GM12878 (cell line): ENCODE results near the gene RRP15. TPM values are rescaled to one million over a fixed set of nuclear protein-coding genes. Genes with fewer than 3 reads are reported as not detected.

ENCODE experiments used
- ATAC-seq: fragments of 200-7000 bp; cut with Tn5 transposase; 3 replicates; pipeline ENCODE4 v1.9.1; 2020; ENCODE audit warnings: mild to moderate bottlenecking, moderate library complexity
- BruUV-seq: library from RNA; stranded (reverse); fragments of 400-500 nt; replicated peaks from 2 replicates; lab custom pipeline; 2021; lab: Mats Ljungman, UMichigan
- CTCF ChIA-PET: fragments of 300-600 bp; sonication (Branson Sonifier 250); formaldehyde crosslinking; extraction: SDS; loops from one replicate; lab custom pipeline; 2021; ENCODE audit warnings: inconsistent platforms; lab: Yijun Ruan, JAX
- POLR2A ChIA-PET: fragments of 350-600 bp; formaldehyde crosslinking; extraction: SDS; loops from one replicate; lab custom pipeline; 2021; ENCODE audit warnings: inconsistent platforms; lab: Charles Lee
- RAD21 ChIA-PET: fragments of 300-600 bp; sonication (Branson Sonifier 250); formaldehyde crosslinking; loops from one replicate; lab custom pipeline; 2023; ENCODE audit warnings: antibody characterized with exemption; ENCODE audit not compliant: unreplicated experiment; lab: Charles Lee
- SMC1A ChIA-PET: fragments of 300-600 bp; sonication (Branson Sonifier 250); formaldehyde crosslinking; loops from one replicate; lab custom pipeline; 2023; ENCODE audit not compliant: unreplicated experiment, uncharacterized antibody; lab: Charles Lee
- DNase-seq: peaks from one replicate; pipeline ENCODE4 v3.0.0-alpha.2; 2011; ENCODE audit warnings: low read depth, low spot score
- FAIRE-seq: peaks from 3 replicates; lab custom pipeline; 2011; peaks lifted over from hg19 to GRCh38; lab: Jason Lieb, UNC
- H2AFZ ChIP-seq: 2 replicates; pipeline ENCODE4 v1.6.0; 2011; ENCODE audit warnings: low read depth, low read length, control low read depth; ENCODE audit not compliant: control insufficient read depth
- H3K27ac ChIP-seq: 2 replicates; pipeline ENCODE4 v1.5.1; 2011; ENCODE audit warnings: control low read depth; ENCODE audit not compliant: control insufficient read depth, insufficient read depth
- H3K27me3 ChIP-seq, 2 experiments: replicated peaks in 1 of 2; 2 replicates each; pipeline versions ENCODE4 v1.6.0 to v1.6.1; 2011; ENCODE audit warnings: low read length in 1 of 2; ENCODE audit not compliant: control insufficient read depth in 2 of 2, insufficient read depth in 2 of 2
- H3K36me3 ChIP-seq, 2 experiments: 2 replicates each; pipeline ENCODE4 v1.5.1; 2011; ENCODE audit warnings: low read length in 1 of 2; ENCODE audit not compliant: control insufficient read depth in 2 of 2, insufficient read depth in 2 of 2
- H3K4me1 ChIP-seq: 2 replicates; pipeline ENCODE4 v1.6.1; 2011; ENCODE audit warnings: mild to moderate bottlenecking, low read length, moderate library complexity, mixed read lengths; ENCODE audit not compliant: control insufficient read depth, insufficient read depth
- H3K4me2 ChIP-seq: 2 replicates; pipeline ENCODE4 v1.6.0; 2011; ENCODE audit warnings: control low read depth; ENCODE audit not compliant: control insufficient read depth, insufficient read depth
- H3K4me3 ChIP-seq: fragments of 200-600 bp; sonication (generic); 2 replicates; pipeline ENCODE4 v1.5.1; 2016
- H3K79me2 ChIP-seq: 2 replicates; pipeline ENCODE4 v1.6.0; 2011; ENCODE audit warnings: low read length; ENCODE audit not compliant: control insufficient read depth, insufficient read depth
- H3K9ac ChIP-seq: 2 replicates; pipeline ENCODE4 v1.8.0; 2011; ENCODE audit warnings: low read length, control low read depth, mixed read lengths; ENCODE audit not compliant: control insufficient read depth, insufficient read depth
- H3K9me3 ChIP-seq: replicated peaks from 3 replicates; pipeline ENCODE4 v1.5.1; 2011; ENCODE audit warnings: mild to moderate bottlenecking, low read length; ENCODE audit not compliant: control insufficient read depth, insufficient read depth
- H4K20me1 ChIP-seq: 2 replicates; pipeline ENCODE4 v1.6.0; 2011; ENCODE audit not compliant: control insufficient read depth, insufficient read depth
- BHLHE40 ChIP-seq, 2 experiments: fragments of 450-650 bp in 1 of 2; IDR thresholded peaks; 2 replicates each; pipeline ENCODE4 v1.6.1; 2011 to 2017; ENCODE audit warnings: low read depth in 2 of 2, borderline replicate concordance in 1 of 2, improper control_type of control experiment in 1 of 2, low read length in 1 of 2, mild to moderate bottlenecking in 1 of 2
- CBX3 ChIP-seq: fragments of 200-600 bp; sonication (generic); IDR thresholded peaks from 2 replicates; pipeline ENCODE4 v1.6.1; 2016; ENCODE audit warnings: low read depth, borderline replicate concordance
- ESRRA ChIP-seq: IDR thresholded peaks from 2 replicates; pipeline ENCODE4 v1.6.1; 2012; ENCODE audit warnings: mild to moderate bottlenecking, low read length, improper control_type of control experiment
- FOS ChIP-seq: IDR thresholded peaks from 3 replicates; pipeline ENCODE4 v1.6.1; 2011; ENCODE audit warnings: borderline replicate concordance; ENCODE audit not compliant: insufficient read length; ENCODE audit errors: extremely low read depth
- FOXK2 ChIP-seq: fragments of 450-650 bp; IDR thresholded peaks from 2 replicates; pipeline ENCODE4 v1.6.1; 2017; ENCODE audit warnings: mild to moderate bottlenecking, moderate library complexity
- FOXM1 ChIP-seq: IDR thresholded peaks from 2 replicates; pipeline ENCODE4 v1.6.1; 2012; ENCODE audit warnings: low read depth, mild to moderate bottlenecking, inconsistent platforms, low read length, moderate library complexity
- MTA3 ChIP-seq: IDR thresholded peaks from 2 replicates; pipeline ENCODE4 v1.6.1; 2012; ENCODE audit warnings: low read length, inconsistent platforms, borderline replicate concordance
- STAT1 ChIP-seq: fragments of 450-650 bp; conservative IDR thresholded peaks from 2 replicates; pipeline ENCODE4 v1.6.1; 2014; ENCODE audit warnings: antibody characterized with exemption, mild to moderate bottlenecking
- SUPT20H ChIP-seq: IDR thresholded peaks from 2 replicates; pipeline ENCODE4 v1.6.1; 2011; ENCODE audit warnings: low read depth, mild to moderate bottlenecking, low read length, moderate library complexity, borderline replicate concordance; ENCODE audit not compliant: control insufficient read depth
- TCF3 ChIP-seq: IDR thresholded peaks from 2 replicates; pipeline ENCODE4 v1.6.1; 2012; ENCODE audit warnings: low read depth, mild to moderate bottlenecking, low read length, borderline replicate concordance; ENCODE audit not compliant: insufficient read depth
- ZZZ3 ChIP-seq: IDR thresholded peaks from 2 replicates; pipeline ENCODE4 v1.6.1; 2011; ENCODE audit warnings: low read depth; ENCODE audit not compliant: control insufficient read depth, insufficient read length
- WGBS: methylation state at CpG from one replicate; pipeline ENCODE4 v1.1.6; 2016; ENCODE audit warnings: low lambda C conversion rate; ENCODE audit not compliant: insufficient replicate concordance, insufficient coverage; ENCODE audit errors: missing lambda C conversion rate; 5-methylcytosine and 5-hydroxymethylcytosine counted together
- in situ Hi-C: fragments of 300-500 bp; cut with MboI; formaldehyde crosslinking; loops from 9 replicates; pipeline ENCODE4 v1.14.3; 2018; ENCODE audit warnings: mixed read lengths
- intact Hi-C: fragments of 100-400 bp; cut with micrococcal nuclease; formaldehyde crosslinking; loops from one replicate; pipeline ENCODE4 v1.14.2; 2022; ENCODE audit not compliant: unreplicated experiment
- polyA plus RNA-seq, 11 experiments: library from polyadenylated mRNA; depleted of rRNA in 4 of 11; unstranded in 6 of 11; stranded (reverse) in 5 of 11; fragments of >200 nt; fragmentation: Nextera tagmentation in 4 of 11; fragmentation: Illumina TruSeq in 1 of 11; extraction: Ambion mirVana in 4 of 11; extraction: Trizol in 1 of 11; gene quantifications; 1 replicate in 1 of 11; 2 replicates in 10 of 11; pipeline versions ENCODE4 v1.2.1 to v1.2.3, GENCODE V29; 2011 to 2016; ENCODE audit warnings: inconsistent platforms in 2 of 11, missing spikeins in 2 of 11, low read depth in 1 of 11
- total RNA-seq, 4 experiments: library from RNA; depleted of rRNA in 3 of 4; stranded (reverse); fragments of >200 nt in 3 of 4; fragmentation: Illumina TruSeq in 1 of 4; extraction: Trizol in 1 of 4; gene quantifications; 2 replicates each; pipeline versions ENCODE4 v1.2.1 to v1.2.3, GENCODE V29; 2013 to 2021
- TF ChIP-seq, protein P1 (sequence below): IDR thresholded peaks from 2 replicates; pipeline ENCODE4 v1.6.1; 2012; ENCODE audit warnings: low read depth, low read length, improper control_type of control experiment
- TF ChIP-seq, protein P2 (sequence below): fragments of 450-650 bp; IDR thresholded peaks from 2 replicates; pipeline ENCODE4 v1.6.1; 2016; ENCODE audit warnings: mild to moderate bottlenecking, moderate library complexity, borderline replicate concordance
- TF ChIP-seq, protein P3 (sequence below): IDR thresholded peaks from 2 replicates; pipeline ENCODE4 v1.6.1; 2011; ENCODE audit warnings: low read depth, low read length, improper control_type of control experiment, borderline replicate concordance
- TF ChIP-seq, protein P4 (sequence below): fragments of 450-650 bp; IDR thresholded peaks from 2 replicates; pipeline ENCODE4 v1.6.1; 2014; ENCODE audit warnings: mild to moderate bottlenecking

Gene RRP15
- total and polyA plus RNA-seq, 10 of the 15 experiments (the other 5 are each of a cell fraction or from before 2014, with no cell fraction given): 5.6 to 37.8 (median 19.1) TPM

DNA sequence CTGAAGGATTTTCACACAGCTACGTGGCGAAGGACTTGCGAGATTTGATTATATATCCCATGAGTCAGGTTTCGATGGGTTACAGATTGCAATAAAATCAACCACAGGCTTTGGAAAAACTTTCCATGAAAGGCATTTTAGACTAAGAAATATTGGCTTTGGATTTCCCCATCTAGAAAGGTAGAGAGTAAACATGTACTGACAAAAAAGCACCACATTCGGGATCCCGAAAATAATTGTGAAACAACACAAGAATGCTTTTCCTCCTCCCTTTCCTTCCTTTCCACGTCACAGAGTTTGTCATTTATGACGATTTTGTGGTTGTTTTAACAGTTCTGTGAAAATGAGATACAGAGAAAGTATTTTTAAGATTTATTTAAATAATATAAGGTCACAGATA, 98.6 kb downstream of the RRP15 start:
- POLR2A ChIA-PET: no interaction called here
- SMC1A ChIA-PET: no interaction called here
- no peak overlapping the region for H2AFZ ChIP-seq
- H3K9me3 ChIP-seq: no peaks in the 10 kb centered on the region
- no peaks in the 10 kb centered on the region for H3K4me1 ChIP-seq
- DNase-seq (no peak), FAIRE-seq (no peak), ATAC-seq (no peak)
- no peak overlapping the region for H3K4me3 ChIP-seq
- intact Hi-C loops: no loop called here
- no peak overlapping the region for H3K9ac ChIP-seq
- no peaks in the 10 kb centered on the region for H3K27me3 ChIP-seq
- WGBS: 43% methylated on average over 8 of the region's 8 CpGs
- BruUV-seq: no TSS peak
- RAD21 ChIA-PET: no interaction called here
- in situ Hi-C loops: no loop called here
- CTCF ChIA-PET: no interaction called here
- no peaks in the 10 kb centered on the region for H3K79me2 ChIP-seq
- no peaks in the 10 kb centered on the region for H4K20me1 ChIP-seq
- H3K36me3 ChIP-seq: no peaks in the 10 kb centered on the region
- H3K27ac ChIP-seq: no peak overlapping the region
- H3K4me2 ChIP-seq: no peak overlapping the region
- TF ChIP-seq STAT1 (no peak), FOS (no peak), MTA3 (no peak), SUPT20H (no peak), ZZZ3 (no peak), FOXK2 (no peak), BHLHE40 (IDR thresholded peaks at IDR 0.05; ENCODE audit: borderline replicate concordance in 1 of 2, low read depth in 2 of 2, low read length in 1 of 2) (no peak), CBX3 (no peak), FOXM1 (no peak), ESRRA (no peak), TCF3 (no peak)
- TF ChIP-seq, protein P1, sequence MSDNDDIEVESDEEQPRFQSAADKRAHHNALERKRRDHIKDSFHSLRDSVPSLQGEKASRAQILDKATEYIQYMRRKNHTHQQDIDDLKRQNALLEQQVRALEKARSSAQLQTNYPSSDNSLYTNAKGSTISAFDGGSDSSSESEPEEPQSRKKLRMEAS: no peak
- TF ChIP-seq, protein P2, sequence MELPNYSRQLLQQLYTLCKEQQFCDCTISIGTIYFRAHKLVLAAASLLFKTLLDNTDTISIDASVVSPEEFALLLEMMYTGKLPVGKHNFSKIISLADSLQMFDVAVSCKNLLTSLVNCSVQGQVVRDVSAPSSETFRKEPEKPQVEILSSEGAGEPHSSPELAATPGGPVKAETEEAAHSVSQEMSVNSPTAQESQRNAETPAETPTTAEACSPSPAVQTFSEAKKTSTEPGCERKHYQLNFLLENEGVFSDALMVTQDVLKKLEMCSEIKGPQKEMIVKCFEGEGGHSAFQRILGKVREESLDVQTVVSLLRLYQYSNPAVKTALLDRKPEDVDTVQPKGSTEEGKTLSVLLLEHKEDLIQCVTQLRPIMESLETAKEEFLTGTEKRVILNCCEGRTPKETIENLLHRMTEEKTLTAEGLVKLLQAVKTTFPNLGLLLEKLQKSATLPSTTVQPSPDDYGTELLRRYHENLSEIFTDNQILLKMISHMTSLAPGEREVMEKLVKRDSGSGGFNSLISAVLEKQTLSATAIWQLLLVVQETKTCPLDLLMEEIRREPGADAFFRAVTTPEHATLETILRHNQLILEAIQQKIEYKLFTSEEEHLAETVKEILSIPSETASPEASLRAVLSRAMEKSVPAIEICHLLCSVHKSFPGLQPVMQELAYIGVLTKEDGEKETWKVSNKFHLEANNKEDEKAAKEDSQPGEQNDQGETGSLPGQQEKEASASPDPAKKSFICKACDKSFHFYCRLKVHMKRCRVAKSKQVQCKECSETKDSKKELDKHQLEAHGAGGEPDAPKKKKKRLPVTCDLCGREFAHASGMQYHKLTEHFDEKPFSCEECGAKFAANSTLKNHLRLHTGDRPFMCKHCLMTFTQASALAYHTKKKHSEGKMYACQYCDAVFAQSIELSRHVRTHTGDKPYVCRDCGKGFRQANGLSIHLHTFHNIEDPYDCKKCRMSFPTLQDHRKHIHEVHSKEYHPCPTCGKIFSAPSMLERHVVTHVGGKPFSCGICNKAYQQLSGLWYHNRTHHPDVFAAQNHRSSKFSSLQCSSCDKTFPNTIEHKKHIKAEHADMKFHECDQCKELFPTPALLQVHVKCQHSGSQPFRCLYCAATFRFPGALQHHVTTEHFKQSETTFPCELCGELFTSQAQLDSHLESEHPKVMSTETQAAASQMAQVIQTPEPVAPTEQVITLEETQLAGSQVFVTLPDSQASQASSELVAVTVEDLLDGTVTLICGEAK: no peak
- TF ChIP-seq, protein P3, sequence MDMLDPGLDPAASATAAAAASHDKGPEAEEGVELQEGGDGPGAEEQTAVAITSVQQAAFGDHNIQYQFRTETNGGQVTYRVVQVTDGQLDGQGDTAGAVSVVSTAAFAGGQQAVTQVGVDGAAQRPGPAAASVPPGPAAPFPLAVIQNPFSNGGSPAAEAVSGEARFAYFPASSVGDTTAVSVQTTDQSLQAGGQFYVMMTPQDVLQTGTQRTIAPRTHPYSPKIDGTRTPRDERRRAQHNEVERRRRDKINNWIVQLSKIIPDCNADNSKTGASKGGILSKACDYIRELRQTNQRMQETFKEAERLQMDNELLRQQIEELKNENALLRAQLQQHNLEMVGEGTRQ: no peak
- TF ChIP-seq, protein P4, sequence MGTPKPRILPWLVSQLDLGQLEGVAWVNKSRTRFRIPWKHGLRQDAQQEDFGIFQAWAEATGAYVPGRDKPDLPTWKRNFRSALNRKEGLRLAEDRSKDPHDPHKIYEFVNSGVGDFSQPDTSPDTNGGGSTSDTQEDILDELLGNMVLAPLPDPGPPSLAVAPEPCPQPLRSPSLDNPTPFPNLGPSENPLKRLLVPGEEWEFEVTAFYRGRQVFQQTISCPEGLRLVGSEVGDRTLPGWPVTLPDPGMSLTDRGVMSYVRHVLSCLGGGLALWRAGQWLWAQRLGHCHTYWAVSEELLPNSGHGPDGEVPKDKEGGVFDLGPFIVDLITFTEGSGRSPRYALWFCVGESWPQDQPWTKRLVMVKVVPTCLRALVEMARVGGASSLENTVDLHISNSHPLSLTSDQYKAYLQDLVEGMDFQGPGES: no peak
- TF ChIP-seq, all 136 proteins: peak for 0
